UCSD-AML1 (cell line): ENCODE results near the gene POU6F1.

Experiments used
- DNase-seq: peaks from one replicate; lab custom pipeline; 2025; ENCODE audit not compliant: unreplicated experiment; lab: John Stamatoyannopoulos, UW

Gene POU6F1

GRCh38 chr12:51198568-51199365 is 19.1 kb downstream of the POU6F1 start:
- DNase-seq, result no peak

GRCh38 chr12:51197736-51198567 is 19.9 kb downstream of the POU6F1 start:
- DNase-seq, result no peak

GRCh38 chr12:51196547-51196946 is 21.3 kb downstream of the POU6F1 start:
- DNase-seq, result no peak

GRCh38 chr12:51195841-51196240 is 22.0 kb downstream of the POU6F1 start:
- no peak for DNase-seq

GRCh38 chr12:51192284-51192671 is 25.6 kb downstream of the POU6F1 start:
- DNase-seq, result no peak

DNA sequence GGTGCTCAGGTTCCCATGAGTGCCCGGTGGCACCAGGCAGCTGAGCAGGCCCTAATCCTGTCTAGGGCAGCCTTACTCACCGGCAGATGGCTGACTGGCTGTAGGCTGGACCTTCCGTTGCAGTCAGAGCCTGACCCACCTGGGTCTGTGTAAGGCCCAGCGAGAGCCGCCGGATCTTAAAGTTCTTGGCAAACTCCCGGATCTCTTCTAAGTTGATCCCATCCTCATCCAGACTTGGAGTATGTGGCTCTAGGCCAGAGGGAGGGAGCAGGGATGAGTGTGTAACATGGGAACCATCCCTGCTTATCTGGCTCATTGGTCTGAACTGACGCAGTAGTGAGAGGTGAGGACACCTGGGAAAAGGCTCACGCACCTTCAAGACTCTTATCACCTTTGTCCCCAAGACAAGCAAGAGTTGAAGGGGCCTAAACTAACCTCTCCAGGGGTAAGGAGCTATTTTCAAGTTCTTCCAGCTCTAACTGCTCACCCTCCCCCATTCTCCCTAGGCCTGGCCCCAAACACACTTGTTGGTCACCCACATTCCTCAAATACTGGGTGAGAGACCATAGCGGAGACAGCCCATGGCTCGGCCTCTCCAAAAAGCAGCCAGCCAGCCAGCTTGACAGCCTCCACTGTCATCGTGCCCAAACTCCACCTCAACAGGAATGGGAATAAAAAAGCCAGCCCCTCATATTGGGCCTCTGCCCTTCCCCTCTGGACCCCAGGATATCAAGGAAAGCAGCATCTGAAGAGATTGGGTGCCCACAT is 26.2 kb downstream of the POU6F1 start:
- no peak for DNase-seq

DNA sequence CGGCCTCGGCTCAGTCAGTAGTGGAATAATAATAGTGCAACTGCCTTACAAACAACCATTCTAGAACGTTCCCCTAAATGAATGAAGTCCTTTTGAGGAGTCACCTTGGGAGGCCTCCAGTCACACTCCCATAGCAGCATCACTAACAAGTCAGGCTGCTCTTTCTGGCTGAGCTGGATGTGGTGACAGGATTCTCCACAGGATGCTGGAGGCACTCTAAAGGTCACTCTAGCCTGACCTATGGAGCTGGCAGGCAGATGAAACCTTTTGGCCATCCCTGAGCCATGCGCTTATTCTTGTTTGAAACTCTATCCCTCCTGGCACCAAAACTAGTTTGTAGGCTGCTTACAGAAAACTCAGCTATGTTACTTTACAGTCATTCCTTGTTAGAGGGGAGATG is 27.0 kb downstream of the POU6F1 start:
- no peak for DNase-seq

DNA sequence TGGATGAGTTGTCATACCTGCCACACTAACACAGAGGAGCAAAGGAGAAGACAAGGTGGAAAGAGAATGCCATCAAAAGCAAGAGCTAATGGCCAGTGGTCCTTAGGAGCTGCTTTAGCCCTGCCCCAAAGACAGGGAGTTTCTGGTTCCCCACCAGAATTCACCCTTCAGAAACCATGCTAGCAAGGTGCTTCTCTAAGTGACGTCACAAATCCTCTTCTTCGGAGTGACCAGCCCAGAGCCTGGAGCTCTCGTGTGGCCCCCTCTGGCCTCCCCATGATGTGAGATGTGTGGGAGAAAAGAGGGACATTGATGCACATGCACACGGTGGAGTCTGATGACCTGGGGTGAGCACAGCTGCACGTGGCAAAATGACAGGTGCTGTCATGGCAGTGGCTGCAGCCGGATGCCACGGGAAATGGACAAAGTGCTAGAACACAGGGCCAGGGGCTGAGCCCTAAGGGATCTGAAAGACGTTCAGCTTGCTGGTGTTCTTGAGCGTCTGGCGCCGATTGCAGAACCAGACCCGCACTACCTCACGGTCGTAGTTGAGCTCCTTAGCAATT is 28.0 kb downstream of the POU6F1 start:
- DNase-seq, result no peak

- no peak for DNase-seq
These were observed 29.4 kb downstream of the POU6F1 start for GRCh38 chr12:51188359-51189051.

- no peak for DNase-seq
These were observed 30.4 kb downstream of the POU6F1 start for GRCh38 chr12:51187370-51187987.

GRCh38 chr12:51186465-51187085 is 31.3 kb downstream of the POU6F1 start:
- no peak for DNase-seq

GRCh38 chr12:51185171-51185717 is 32.6 kb downstream of the POU6F1 start:
- DNase-seq, result no peak

DNA sequence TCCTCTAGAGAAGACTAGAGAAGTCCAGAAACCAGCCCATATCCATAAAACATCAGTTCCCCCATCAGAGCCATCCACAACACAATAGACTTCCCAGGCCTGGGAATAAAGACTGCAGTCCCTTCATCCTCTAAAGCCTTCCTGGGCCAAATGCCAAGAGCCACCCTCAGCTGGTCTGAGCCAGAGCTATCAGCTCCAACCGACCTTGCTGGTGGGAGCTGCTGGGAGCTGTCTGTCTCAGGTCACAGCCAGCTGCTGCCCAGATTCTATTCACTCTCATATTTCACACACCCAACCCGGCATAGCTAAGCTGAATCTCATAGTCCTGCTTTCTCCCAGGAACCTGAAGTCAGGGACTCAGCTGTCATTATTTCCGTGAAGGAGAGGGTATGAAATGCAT is 34.0 kb downstream of the POU6F1 start:
- no peak for DNase-seq

DNA sequence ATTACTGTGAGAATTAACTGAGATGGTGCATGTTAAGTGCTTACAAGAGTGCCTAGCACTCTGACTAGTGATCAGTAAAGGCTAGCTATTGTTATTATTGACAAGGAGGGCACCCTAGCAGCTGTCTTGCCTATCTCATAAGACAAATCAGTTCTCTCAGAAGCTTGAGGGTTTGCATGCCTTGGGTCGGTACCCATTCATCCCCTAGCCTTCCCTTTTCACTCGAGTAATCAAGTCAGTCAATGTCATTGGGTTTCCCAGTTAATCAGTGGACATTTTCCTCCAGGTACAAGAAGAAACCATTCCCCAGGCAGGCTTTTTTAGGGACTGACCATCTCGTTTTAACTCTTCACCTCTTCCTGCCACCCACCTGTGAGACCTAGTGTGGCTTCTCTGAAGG is 34.5 kb downstream of the POU6F1 start:
- no peak for DNase-seq

- no peak for DNase-seq
These were observed 36.3 kb downstream of the POU6F1 start for GRCh38 chr12:51181558-51181957.

DNA sequence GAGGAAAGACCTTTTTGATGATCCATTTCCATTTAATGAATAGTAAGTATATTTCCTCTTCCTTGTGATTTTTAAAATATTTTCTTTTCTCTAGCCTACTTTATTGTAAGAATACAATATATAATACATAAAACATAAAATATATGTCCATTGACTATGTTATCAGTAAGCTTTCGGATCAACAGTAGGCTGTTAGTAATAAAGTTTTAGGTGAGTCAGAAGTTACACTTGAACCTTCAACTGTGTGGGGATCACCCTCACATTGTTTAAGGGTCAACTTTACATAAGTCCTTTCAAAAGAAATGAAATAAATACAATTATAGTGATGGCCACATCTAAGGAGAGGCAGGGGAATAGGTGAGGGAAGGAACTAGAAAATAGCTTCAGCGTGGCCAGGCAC is 40.0 kb downstream of the POU6F1 start:
- DNase-seq, result no peak

DNA sequence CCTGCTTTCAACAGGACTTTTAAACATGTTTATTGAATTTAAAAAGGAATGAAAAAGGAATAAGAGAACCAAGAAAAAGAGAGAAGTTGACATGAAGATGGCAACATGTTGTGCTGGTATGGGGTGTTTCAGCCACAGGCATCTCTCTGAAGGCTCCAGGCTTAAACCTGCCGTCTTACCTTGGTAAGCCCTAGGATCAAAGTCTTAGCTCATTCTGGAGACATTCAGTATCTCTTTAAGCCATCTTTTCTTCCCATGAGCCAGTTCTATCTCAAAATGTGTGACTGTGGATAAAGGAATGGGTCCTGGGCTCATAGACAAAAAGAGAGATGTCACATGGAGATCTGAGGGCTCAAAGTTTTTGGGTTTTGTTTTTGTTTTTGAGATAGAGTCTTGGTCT is 43.4 kb downstream of the POU6F1 start:
- DNase-seq, result no peak

DNA sequence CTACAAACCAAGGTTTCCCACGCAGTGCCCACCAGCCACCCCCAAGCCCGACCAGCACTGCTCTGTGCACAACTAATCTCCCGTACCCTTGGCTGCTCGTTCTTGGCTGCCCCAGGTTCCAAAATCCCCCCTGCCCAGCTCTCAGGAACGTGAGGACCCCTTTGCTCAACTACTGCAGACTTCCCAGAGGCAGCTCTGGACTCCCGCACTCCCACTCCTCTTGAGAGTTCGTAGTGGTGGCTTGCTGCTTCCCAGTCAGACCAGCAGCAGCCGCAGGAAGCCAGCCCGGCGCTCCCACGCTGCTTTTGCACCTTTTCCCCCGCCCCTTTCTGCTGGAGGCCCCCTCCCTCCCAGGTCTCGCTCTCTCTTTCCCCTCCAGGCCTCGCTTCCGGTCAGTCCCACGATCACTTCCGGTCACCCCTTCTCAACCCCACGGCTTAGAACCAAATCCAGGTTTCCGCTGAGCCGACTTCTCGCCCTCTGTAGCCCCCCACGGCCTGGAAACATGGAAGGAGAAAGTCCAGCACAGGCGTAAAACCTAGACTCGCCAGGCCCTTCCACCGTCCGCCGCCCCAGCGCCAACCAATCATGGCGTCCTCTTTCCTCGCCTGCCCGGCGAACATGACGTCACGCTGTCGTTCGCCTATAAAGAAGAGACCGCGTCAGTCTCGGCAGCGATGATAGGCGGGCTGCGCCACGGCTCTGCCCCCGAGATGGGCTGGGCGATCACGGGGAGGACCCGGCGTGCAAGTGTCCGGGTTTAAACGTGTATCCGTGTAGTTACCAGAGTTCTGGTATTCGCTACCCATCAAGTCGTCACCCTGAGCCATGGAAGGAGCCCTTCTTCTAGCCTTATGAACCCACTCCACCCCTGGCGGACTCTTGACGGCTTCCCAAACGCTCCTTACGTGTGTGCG is 45.1 kb downstream of the POU6F1 start, which contains the start of gene TFCP2:
TFCP2 (minus strand) TSS at position 621 of the 917 bp plus-strand sequence. CDS start 713 bp downstream, outside the sequence.
- DNase-seq, result peak; percentile 95
